B cell (primary cell): Measurements from ENCODE around the gene GMPPB. TPM values are rescaled to one million over a fixed set of nuclear protein-coding genes. Genes with fewer than 3 reads are reported as not detected.
A peak's percentile ranks its signal among the peaks of the same experiment; 100 is the strongest.
"Not testable (repeated sequence)": the region's sequence is repeated elsewhere in the genome, so short reads cannot be mapped to it uniquely, and the experiment has no call there.

Source experiments
- ATAC-seq: fragments of 200-7000 bp; cut with Tn5 transposase; one replicate; pipeline ENCODE4 v1.10.0; 2021; ENCODE audit warnings: low read depth, mild to moderate bottlenecking, moderate number of reproducible peaks, moderate library complexity
- CTCF ChIA-PET: fragments of 350-600 bp; sonication (Branson Sonifier 250); formaldehyde crosslinking; loops from one replicate; lab custom pipeline; 2021; ENCODE audit warnings: antibody characterized with exemption, inconsistent platforms; lab: Charles Lee
- POLR2A ChIA-PET: fragments of 350-600 bp; sonication (Branson Sonifier 250); formaldehyde crosslinking; loops from one replicate; lab custom pipeline; 2021; ENCODE audit warnings: antibody characterized with exemption; lab: Charles Lee
- DNase-seq: peaks from one replicate; pipeline ENCODE4 v3.0.0; 2013
- H2AFZ ChIP-seq: 2 replicates; pipeline ENCODE4 v1.6.1; 2012; ENCODE audit warnings: mild to moderate bottlenecking, low read depth, low read length; ENCODE audit not compliant: insufficient read depth, poor library complexity, severe bottlenecking
- H3K27ac ChIP-seq, 2 donors: 1 replicate in 1 of 2; 2 replicates in 1 of 2; pipeline ENCODE4 v1.5.1; 2012 to 2013; ENCODE audit warnings: low read length in 2 of 2, mild to moderate bottlenecking in 2 of 2, moderate library complexity in 1 of 2
- H3K27me3 ChIP-seq, 4 experiments: fragments of 200-600 bp in 1 of 4; sonication (generic) in 1 of 4; replicated peaks in 1 of 4; 1 replicate in 2 of 4; 2 replicates in 2 of 4; pipeline versions ENCODE4 v1.6.1 to v1.7.0; 2013 to 2016; ENCODE audit warnings: low read length in 3 of 4, mild to moderate bottlenecking in 2 of 4, mixed read lengths in 1 of 4, moderate library complexity in 1 of 4; ENCODE audit not compliant: insufficient read depth in 4 of 4, control insufficient read depth in 3 of 4; ENCODE audit errors: control extremely low read depth in 1 of 4
- H3K36me3 ChIP-seq, 2 experiments: replicated peaks in 1 of 2; 1 replicate in 1 of 2; 2 replicates in 1 of 2; pipeline versions ENCODE4 v1.6.1 to v1.7.1; 2013; ENCODE audit warnings: low read length in 1 of 2; ENCODE audit not compliant: insufficient read depth in 2 of 2, control insufficient read depth in 1 of 2; ENCODE audit errors: control extremely low read depth in 1 of 2, extremely low read depth in 1 of 2
- H3K4me1 ChIP-seq, 2 donors: fragments of 200-600 bp in 1 of 2; sonication (generic) in 1 of 2; 1 replicate in 1 of 2; 2 replicates in 1 of 2; pipeline versions ENCODE4 v1.5.1 to v1.6.1; 2013 to 2017; ENCODE audit warnings: low read length in 2 of 2; ENCODE audit not compliant: control insufficient read depth in 2 of 2, insufficient read depth in 2 of 2
- H3K4me2 ChIP-seq: replicated peaks from 2 replicates; pipeline ENCODE3; 2012; ENCODE audit warnings: mild to moderate bottlenecking, low read depth, low read length; ENCODE audit not compliant: poor library complexity, severe bottlenecking
- H3K4me3 ChIP-seq, 5 experiments: fragments of 200-600 bp in 1 of 5; sonication (generic) in 1 of 5; 1 replicate in 3 of 5; 2 replicates in 2 of 5; pipeline versions ENCODE4 v1.5.1 to v1.7.0; 2011 to 2016; ENCODE audit warnings: low read length in 4 of 5, mild to moderate bottlenecking in 4 of 5, low read depth in 2 of 5, control low read depth in 1 of 5, moderate library complexity in 1 of 5; ENCODE audit not compliant: insufficient read depth in 1 of 5; ENCODE audit errors: control extremely low read depth in 1 of 5, extremely low read depth in 1 of 5
- H3K79me2 ChIP-seq: fragments of 200-600 bp; sonication (generic); one replicate; pipeline ENCODE4 v1.6.0; 2016; ENCODE audit warnings: low read length; ENCODE audit not compliant: control insufficient read depth, insufficient read depth
- H3K9ac ChIP-seq: fragments of 200-600 bp; sonication (generic); 2 replicates; pipeline ENCODE4 v1.6.1; 2017; ENCODE audit warnings: mild to moderate bottlenecking, low read length, moderate library complexity
- H3K9me3 ChIP-seq, 3 donors: one replicate each; pipeline versions ENCODE4 v1.6.1 to v1.7.1; 2013; ENCODE audit warnings: low read length in 2 of 3; ENCODE audit not compliant: control insufficient read depth in 2 of 3, insufficient read depth in 1 of 3; ENCODE audit errors: control extremely low read depth in 1 of 3
- H4K20me1 ChIP-seq: 2 replicates; pipeline ENCODE4 v1.6.0; 2012; ENCODE audit warnings: mild to moderate bottlenecking, low read length; ENCODE audit not compliant: insufficient read depth, control insufficient read depth, poor library complexity, severe bottlenecking
- H3K27ac Mint-ChIP-seq: one replicate; pipeline ENCODE4 v1.8.0; 2021; ENCODE audit warnings: mixed read lengths
- H3K27me3 Mint-ChIP-seq: one replicate; pipeline ENCODE4 v1.8.0; 2021; ENCODE audit warnings: mixed read lengths
- H3K4me1 Mint-ChIP-seq: one replicate; pipeline ENCODE4 v1.8.0; 2021; ENCODE audit warnings: mixed read lengths
- H3K4me3 Mint-ChIP-seq: one replicate; pipeline ENCODE4 v1.8.0; 2021; ENCODE audit warnings: mixed read lengths
- H3K9me3 Mint-ChIP-seq: one replicate; pipeline ENCODE4 v1.8.0; 2022; ENCODE audit warnings: mixed read lengths; ENCODE audit not compliant: insufficient read depth
- WGBS: methylation state at CpG from one replicate; pipeline ENCODE4 v1.1.5; 2013; ENCODE audit warnings: missing lambda C conversion rate; ENCODE audit not compliant: insufficient coverage; 5-methylcytosine and 5-hydroxymethylcytosine counted together
- intact Hi-C: fragments of 100-400 bp; cut with micrococcal nuclease; formaldehyde crosslinking; loops from one replicate; pipeline ENCODE4 v1.10.0; 2022
- polyA plus RNA-seq: library from polyadenylated mRNA; depleted of rRNA; stranded (reverse); fragments of >200 nt; gene quantifications from 2 replicates; pipeline ENCODE4 v1.2.3, GENCODE V29; 2012
- total RNA-seq, 2 donors: library from RNA; stranded (reverse); fragments of 120-200 nt in 1 of 2; gene quantifications; 1 replicate in 1 of 2; 2 replicates in 1 of 2; pipeline versions ENCODE4 v1.2.3 to v1.2.4, GENCODE V29; 2013 to 2022

The GMPPB gene
- total and polyA plus RNA-seq, 2 donors (not counting 1 experiment from before 2014, with no cell fraction given), result 31.4 to 32.5 TPM

DNA sequence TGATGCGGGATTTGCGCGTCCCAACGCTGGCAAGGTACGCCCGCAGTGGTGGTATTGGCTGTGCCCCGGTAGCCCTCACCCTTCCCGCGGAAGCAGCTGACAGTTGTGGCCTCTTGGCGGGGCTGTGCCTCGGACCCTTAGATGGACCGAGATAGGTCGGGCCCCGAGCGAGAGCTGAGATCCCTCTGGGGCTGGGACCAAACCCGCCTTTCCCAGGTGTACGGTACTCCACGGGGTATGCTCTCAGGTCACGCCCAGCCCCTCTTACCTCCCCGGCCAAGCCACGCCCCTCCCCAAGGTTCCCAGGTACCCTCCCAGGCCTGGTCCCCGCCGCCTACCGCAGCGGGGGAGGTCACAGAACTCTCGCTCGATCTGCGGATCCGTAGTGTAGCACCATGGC lies 37.4 kb downstream of the GMPPB start:
- POLR2A ChIA-PET, result not testable (repeated sequence)

DNA sequence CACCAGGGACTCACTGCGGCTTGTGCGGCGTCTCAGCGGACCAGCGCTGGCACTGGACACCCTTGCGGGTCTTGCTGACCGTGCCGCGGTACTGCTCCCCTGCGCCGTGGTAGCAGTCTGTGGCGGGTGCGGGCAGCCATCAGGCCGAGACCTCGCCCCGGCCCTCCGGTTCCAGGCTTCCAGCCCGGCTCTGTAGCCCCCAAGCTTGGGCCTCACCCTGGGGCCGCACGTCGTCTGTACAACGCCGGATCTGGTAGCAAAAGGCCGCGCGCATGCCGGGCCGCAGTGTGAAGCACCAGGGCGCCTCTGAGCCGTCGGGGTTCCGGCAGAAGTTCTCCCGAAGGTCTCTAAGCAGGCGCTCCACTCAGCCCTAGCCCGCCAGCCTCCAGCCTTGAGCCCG lies 37.9 kb downstream of the GMPPB start:
- H3K9ac ChIP-seq, H3K9me3 Mint-ChIP-seq, H2AFZ ChIP-seq, H3K4me3 ChIP-seq, ATAC-seq, intact Hi-C loops, POLR2A ChIA-PET, H3K27me3 Mint-ChIP-seq, DNase-seq, H3K9me3 ChIP-seq, H3K27ac ChIP-seq, H3K27ac Mint-ChIP-seq, H4K20me1 ChIP-seq, CTCF ChIA-PET: not testable (repeated sequence)
- Histone ChIP-seq H3K4me2 (peak overlapping the region; percentile 15), H3K79me2 (peaks cover 15% of the 10 kb centered on the region), H3K4me1 (peaks cover 16 to 33% of the 10 kb centered on the region in 2 donors), H3K27me3 (peaks cover 0 to 13% (median 0%) of the 10 kb centered on the region in 4 experiments), H3K36me3 (peaks cover 0 to 23% of the 10 kb centered on the region in 2 experiments)
- H3K4me3 Mint-ChIP-seq, result peak overlapping the region; percentile 83
- WGBS, result 36% methylated on average over 28 of the region's 36 CpGs
- H3K4me1 Mint-ChIP-seq, result peaks cover 32% of the 10 kb centered on the region

More for the DNA sequence above, 37.4 kb downstream of the GMPPB start:
- Histone ChIP-seq H2AFZ (peak overlapping the region; percentile 64), H3K4me3 (peak overlapping the region in 4 of 5 experiments; percentile 28 to 57 (median 40)), H3K36me3 (peaks cover 0 to 18% of the 10 kb centered on the region in 2 experiments), H3K27me3 (peaks cover 0 to 13% (median 0%) of the 10 kb centered on the region in 4 experiments), H3K4me1 (peaks cover 16 to 36% of the 10 kb centered on the region in 2 donors), H3K79me2 (peaks cover 20% of the 10 kb centered on the region), H3K9ac (peak overlapping the region; percentile 55)
- peak; percentile 18 for ATAC-seq
- intact Hi-C loops, CTCF ChIA-PET, H3K9me3 ChIP-seq, H3K4me2 ChIP-seq, H3K27ac ChIP-seq, H4K20me1 ChIP-seq, H3K27me3 Mint-ChIP-seq, H3K9me3 Mint-ChIP-seq: not testable (repeated sequence)
- H3K4me1 Mint-ChIP-seq, result peaks cover 36% of the 10 kb centered on the region
- 4% methylated on average over 20 of the region's 29 CpGs for WGBS
- peak overlapping the region; percentile 53 for H3K27ac Mint-ChIP-seq
- peak; percentile 54 for DNase-seq
- peak overlapping the region; percentile 97 for H3K4me3 Mint-ChIP-seq

GRCh38 chr3:49685103-49685502 lies 38.6 kb downstream of the GMPPB start:
- H3K4me3 Mint-ChIP-seq, result peak overlapping the region; percentile 60
- H3K36me3 ChIP-seq, result peaks cover 0 to 31% of the 10 kb centered on the region in 2 experiments
- H3K9ac ChIP-seq, H3K9me3 Mint-ChIP-seq, H3K79me2 ChIP-seq, H3K4me3 ChIP-seq, H3K27me3 Mint-ChIP-seq, H3K4me2 ChIP-seq, H4K20me1 ChIP-seq, intact Hi-C loops, DNase-seq, ATAC-seq, H2AFZ ChIP-seq, POLR2A ChIA-PET, H3K27ac ChIP-seq, CTCF ChIA-PET, H3K9me3 ChIP-seq, H3K27ac Mint-ChIP-seq: not testable (repeated sequence)
- 100% methylated on average over 1 of the region's 10 CpGs for WGBS
- peaks cover 12 to 26% of the 10 kb centered on the region in 2 donors for H3K4me1 ChIP-seq
- H3K27me3 ChIP-seq, result peaks cover 0 to 13% (median 0%) of the 10 kb centered on the region in 4 experiments
- H3K4me1 Mint-ChIP-seq, result peaks cover 25% of the 10 kb centered on the region

- H4K20me1 ChIP-seq, H3K4me2 ChIP-seq, H3K9me3 Mint-ChIP-seq, H2AFZ ChIP-seq, CTCF ChIA-PET, POLR2A ChIA-PET, intact Hi-C loops, H3K4me3 ChIP-seq, DNase-seq, ATAC-seq, H3K79me2 ChIP-seq, H3K27me3 Mint-ChIP-seq, H3K27ac Mint-ChIP-seq, H3K4me3 Mint-ChIP-seq, H3K27ac ChIP-seq, H3K9ac ChIP-seq, H3K9me3 ChIP-seq: not testable (repeated sequence)
- peaks cover 0 to 37% of the 10 kb centered on the region in 2 experiments for H3K36me3 ChIP-seq
- H3K27me3 ChIP-seq, result peaks cover 0 to 13% (median 0%) of the 10 kb centered on the region in 4 experiments
- H3K4me1 ChIP-seq, result peaks cover 9 to 21% of the 10 kb centered on the region in 2 donors
- no CpG with 5 or more reads among the region's 2 CpGs for WGBS
- H3K4me1 Mint-ChIP-seq, result peaks cover 19% of the 10 kb centered on the region
These were observed 39.3 kb downstream of the GMPPB start for GRCh38 chr3:49684453-49684852.
